OCI-LY7 (cell line): Measurements from ENCODE around the gene MTCH1. TPM values are rescaled to one million over a fixed set of nuclear protein-coding genes. Genes with fewer than 3 reads are reported as not detected.

Experiments used
- BruUV-seq: library from RNA; stranded (reverse); fragments of 400-500 nt; replicated peaks from 2 replicates; lab custom pipeline; 2021; lab: Mats Ljungman, UMichigan
- CTCF ChIA-PET: fragments of 300-600 bp; sonication (Branson Sonifier 250); formaldehyde crosslinking; loops from one replicate; lab custom pipeline; 2022; ENCODE audit warnings: antibody characterized with exemption; ENCODE audit not compliant: unreplicated experiment; lab: Charles Lee
- POLR2A ChIA-PET: fragments of 300-600 bp; sonication (Branson Sonifier 250); formaldehyde crosslinking; loops from one replicate; lab custom pipeline; 2022; ENCODE audit warnings: antibody characterized with exemption; lab: Charles Lee
- DNase-seq: peaks from one replicate; pipeline ENCODE4 v3.0.0-alpha.2; 2015; ENCODE audit warnings: low spot score
- H2AFZ ChIP-seq: fragments of 200-600 bp; sonication (generic), shearing (Covaris generic); 2 replicates; pipeline ENCODE4 v1.6.1; 2014; ENCODE audit warnings: mild to moderate bottlenecking, antibody characterized with exemption, low read length, moderate library complexity
- H3K27ac ChIP-seq: fragments of 200-600 bp; sonication (generic); 2 replicates; pipeline ENCODE4 v1.5.1; 2014; ENCODE audit warnings: mixed run types, low read depth, mild to moderate bottlenecking, moderate library complexity, low read length, inconsistent platforms; ENCODE audit not compliant: poor library complexity, severe bottlenecking
- H3K36me3 ChIP-seq: fragments of 200-600 bp; sonication (generic); 2 replicates; pipeline ENCODE4 v1.6.1; 2014; ENCODE audit warnings: mild to moderate bottlenecking, antibody characterized with exemption, low read length, moderate library complexity, mixed read lengths; ENCODE audit not compliant: insufficient read depth
- H3K4me1 ChIP-seq: fragments of 200-600 bp; sonication (generic); 2 replicates; pipeline ENCODE4 v1.5.1; 2014; ENCODE audit warnings: mild to moderate bottlenecking, low read length; ENCODE audit not compliant: insufficient read depth, poor library complexity, severe bottlenecking
- H3K4me2 ChIP-seq: fragments of 200-600 bp; sonication (generic); 2 replicates; pipeline ENCODE4 v1.6.1; 2014; ENCODE audit warnings: mild to moderate bottlenecking, low read length
- H3K4me3 ChIP-seq: fragments of 200-600 bp; sonication (generic); 2 replicates; pipeline ENCODE4 v1.5.1; 2014; ENCODE audit warnings: mild to moderate bottlenecking, low read depth, low read length; ENCODE audit not compliant: poor library complexity, severe bottlenecking
- H3K79me2 ChIP-seq: fragments of 200-600 bp; sonication (generic); 2 replicates; pipeline ENCODE4 v1.6.1; 2016; ENCODE audit warnings: low read depth, mild to moderate bottlenecking, low read length, moderate library complexity, mixed read lengths; ENCODE audit not compliant: insufficient read depth
- H3K9me2 ChIP-seq: fragments of 200-600 bp; sonication (generic); 2 replicates; pipeline ENCODE4 v1.6.1; 2016; ENCODE audit warnings: mild to moderate bottlenecking, low read length, mixed read lengths; ENCODE audit not compliant: insufficient read depth
- H3K9me3 ChIP-seq: fragments of 200-600 bp; sonication (generic); 2 replicates; pipeline ENCODE4 v1.6.1; 2014; ENCODE audit warnings: mild to moderate bottlenecking, mixed run types, low read length, mixed read lengths
- H4K20me1 ChIP-seq: fragments of 200-600 bp; sonication (generic); 2 replicates; pipeline ENCODE4 v1.6.1; 2014; ENCODE audit warnings: mild to moderate bottlenecking, antibody characterized with exemption, low read length, moderate library complexity, mixed read lengths; ENCODE audit not compliant: insufficient read depth
- EZH2phosphoT487 ChIP-seq: fragments of 200-600 bp; sonication (generic); IDR thresholded peaks from 2 replicates; pipeline ENCODE4 v1.6.1; 2018; ENCODE audit warnings: low read depth, borderline replicate concordance, mild to moderate bottlenecking, mixed run types, antibody characterized with exemption, low read length, moderate library complexity, mixed read lengths
- intact Hi-C: fragments of 100-400 bp; cut with micrococcal nuclease; formaldehyde crosslinking; loops from one replicate; pipeline ENCODE4 v1.10.0; 2022; ENCODE audit not compliant: unreplicated experiment
- total RNA-seq, 2 experiments: library from RNA; depleted of rRNA in 1 of 2; stranded (reverse); fragments of >200 nt in 1 of 2; shearing (Covaris generic) in 1 of 2; gene quantifications; 2 replicates each; pipeline ENCODE4 v1.2.3, GENCODE V29; 2014 to 2022
- TF ChIP-seq, protein P1 (sequence below): fragments of 200-600 bp; sonication (generic); conservative IDR thresholded peaks from 2 replicates; pipeline ENCODE4 v1.5.1; 2014; ENCODE audit warnings: mild to moderate bottlenecking, antibody characterized with exemption, low read length, moderate library complexity, mixed read lengths

MTCH1 gene
- total RNA-seq, 2 experiments from 2014 or later = 72.5 to 93.7 TPM

DNA sequence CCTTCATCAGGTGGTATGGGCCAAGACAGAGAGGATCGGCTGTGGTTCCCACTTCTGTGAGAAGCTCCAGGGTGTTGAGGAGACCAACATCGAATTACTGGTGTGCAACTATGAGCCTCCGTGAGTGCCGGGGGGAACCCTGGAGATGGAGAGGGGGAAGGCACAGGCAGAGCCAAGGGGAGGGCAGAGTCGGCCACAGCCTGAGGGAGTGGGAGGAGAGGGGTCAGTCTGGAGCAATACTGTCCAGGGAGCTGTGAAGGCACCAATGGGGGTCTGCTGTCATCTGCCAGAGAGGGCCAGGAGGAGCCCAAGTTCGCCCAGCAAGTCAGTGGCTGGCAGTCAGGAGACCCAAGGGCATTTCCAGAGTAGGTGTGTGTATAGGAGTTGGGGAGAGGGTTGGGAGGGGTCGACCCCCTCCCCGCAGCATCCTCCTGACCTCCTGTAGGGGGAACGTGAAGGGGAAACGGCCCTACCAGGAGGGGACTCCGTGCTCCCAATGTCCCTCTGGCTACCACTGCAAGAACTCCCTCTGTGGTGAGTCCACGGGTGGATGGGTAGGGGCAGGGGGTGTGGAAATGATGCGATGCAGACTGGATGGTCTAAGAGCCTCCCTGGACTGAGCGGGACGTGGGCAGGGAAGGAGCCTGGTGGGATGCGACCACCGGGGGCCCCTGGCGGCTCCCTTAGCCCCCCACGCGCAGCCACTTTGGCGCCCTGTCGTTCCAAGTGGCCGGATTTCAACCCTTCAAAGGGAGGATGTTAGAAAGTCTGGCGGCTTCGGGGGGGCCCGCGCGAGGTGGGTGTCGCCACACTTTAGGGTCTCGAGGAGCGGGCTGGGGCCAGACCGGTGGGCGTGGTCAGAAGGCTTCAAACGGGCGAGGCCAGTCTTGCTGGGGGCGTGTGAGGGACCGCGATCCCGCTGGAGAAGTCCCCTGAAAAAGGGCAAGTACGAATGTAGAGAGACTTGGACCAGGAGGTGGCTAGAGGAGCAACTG lies 24.3 kb downstream of the MTCH1 start:
- BruUV-seq = no TSS peak
- intact Hi-C loops = no loop called here
- H3K27ac ChIP-seq = no peak overlapping the region
- peaks cover 8% of the 10 kb centered on the region; the same call in 1 of the 2 replicates for H3K36me3 ChIP-seq
- CTCF ChIA-PET = interaction anchor here (0.5 kb wide), 1 partner anchor 56 kb away, joined by 3 read pairs; no protein-coding TSS in a partner anchor
- no peak overlapping the region for H3K4me2 ChIP-seq
- POLR2A ChIA-PET = no interaction called here
- no peaks in the 10 kb centered on the region for H4K20me1 ChIP-seq
- TF ChIP-seq EZH2phosphoT487 = no peak
- TF ChIP-seq, protein P1, sequence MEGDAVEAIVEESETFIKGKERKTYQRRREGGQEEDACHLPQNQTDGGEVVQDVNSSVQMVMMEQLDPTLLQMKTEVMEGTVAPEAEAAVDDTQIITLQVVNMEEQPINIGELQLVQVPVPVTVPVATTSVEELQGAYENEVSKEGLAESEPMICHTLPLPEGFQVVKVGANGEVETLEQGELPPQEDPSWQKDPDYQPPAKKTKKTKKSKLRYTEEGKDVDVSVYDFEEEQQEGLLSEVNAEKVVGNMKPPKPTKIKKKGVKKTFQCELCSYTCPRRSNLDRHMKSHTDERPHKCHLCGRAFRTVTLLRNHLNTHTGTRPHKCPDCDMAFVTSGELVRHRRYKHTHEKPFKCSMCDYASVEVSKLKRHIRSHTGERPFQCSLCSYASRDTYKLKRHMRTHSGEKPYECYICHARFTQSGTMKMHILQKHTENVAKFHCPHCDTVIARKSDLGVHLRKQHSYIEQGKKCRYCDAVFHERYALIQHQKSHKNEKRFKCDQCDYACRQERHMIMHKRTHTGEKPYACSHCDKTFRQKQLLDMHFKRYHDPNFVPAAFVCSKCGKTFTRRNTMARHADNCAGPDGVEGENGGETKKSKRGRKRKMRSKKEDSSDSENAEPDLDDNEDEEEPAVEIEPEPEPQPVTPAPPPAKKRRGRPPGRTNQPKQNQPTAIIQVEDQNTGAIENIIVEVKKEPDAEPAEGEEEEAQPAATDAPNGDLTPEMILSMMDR = no peak
- H3K79me2 ChIP-seq = no peaks in the 10 kb centered on the region
- no peak overlapping the region for H2AFZ ChIP-seq
- no peaks in the 10 kb centered on the region for H3K9me3 ChIP-seq
- H3K4me1 ChIP-seq = peaks cover 26% of the 10 kb centered on the region
- no peak for DNase-seq
- no peak overlapping the region for H3K4me3 ChIP-seq
- no peaks in the 10 kb centered on the region for H3K9me2 ChIP-seq

- Histone ChIP-seq H3K9me3 (no peaks in the 10 kb centered on the region), H3K9me2 (no peaks in the 10 kb centered on the region), H3K4me3 (no peak overlapping the region), H2AFZ (no peak overlapping the region), H3K4me1 (peaks cover 36% of the 10 kb centered on the region), H4K20me1 (no peaks in the 10 kb centered on the region), H3K27ac (no peak overlapping the region), H3K36me3 (no peaks in the 10 kb centered on the region), H3K79me2 (no peaks in the 10 kb centered on the region), H3K4me2 (no peak overlapping the region)
- CTCF ChIA-PET = no interaction called here
- intact Hi-C loops = no loop called here
- no TSS peak for BruUV-seq
- TF ChIP-seq, protein P1 = no peak
- no peak for TF ChIP-seq EZH2phosphoT487
- no peak for DNase-seq
- POLR2A ChIA-PET = no interaction called here
Observed at GRCh38 chr6:36959555-36960250, 26.3 kb downstream of the MTCH1 start.
